Measurements from ENCODE around the gene OSBPL3.

DNA sequence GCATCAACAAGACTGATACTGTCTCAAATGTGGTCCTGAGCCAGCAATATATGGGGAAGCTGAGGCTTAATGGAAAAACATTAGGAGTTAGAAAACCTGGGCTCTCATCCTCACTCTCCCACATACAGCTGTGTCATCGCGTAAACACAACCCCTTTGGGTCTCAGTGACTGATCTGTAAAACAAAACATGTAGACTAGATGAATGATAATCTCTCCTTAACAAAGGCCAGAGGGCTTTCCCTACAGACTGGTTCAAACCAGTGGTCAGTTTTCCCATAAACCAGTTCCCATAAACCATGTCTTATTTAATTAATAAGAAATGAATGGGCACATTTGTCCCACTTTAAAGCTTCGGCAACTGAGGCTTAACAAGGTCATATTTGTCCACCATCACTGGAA, 48.1 kb downstream of the OSBPL3 start:
- TF ChIP-seq, protein P1, sequence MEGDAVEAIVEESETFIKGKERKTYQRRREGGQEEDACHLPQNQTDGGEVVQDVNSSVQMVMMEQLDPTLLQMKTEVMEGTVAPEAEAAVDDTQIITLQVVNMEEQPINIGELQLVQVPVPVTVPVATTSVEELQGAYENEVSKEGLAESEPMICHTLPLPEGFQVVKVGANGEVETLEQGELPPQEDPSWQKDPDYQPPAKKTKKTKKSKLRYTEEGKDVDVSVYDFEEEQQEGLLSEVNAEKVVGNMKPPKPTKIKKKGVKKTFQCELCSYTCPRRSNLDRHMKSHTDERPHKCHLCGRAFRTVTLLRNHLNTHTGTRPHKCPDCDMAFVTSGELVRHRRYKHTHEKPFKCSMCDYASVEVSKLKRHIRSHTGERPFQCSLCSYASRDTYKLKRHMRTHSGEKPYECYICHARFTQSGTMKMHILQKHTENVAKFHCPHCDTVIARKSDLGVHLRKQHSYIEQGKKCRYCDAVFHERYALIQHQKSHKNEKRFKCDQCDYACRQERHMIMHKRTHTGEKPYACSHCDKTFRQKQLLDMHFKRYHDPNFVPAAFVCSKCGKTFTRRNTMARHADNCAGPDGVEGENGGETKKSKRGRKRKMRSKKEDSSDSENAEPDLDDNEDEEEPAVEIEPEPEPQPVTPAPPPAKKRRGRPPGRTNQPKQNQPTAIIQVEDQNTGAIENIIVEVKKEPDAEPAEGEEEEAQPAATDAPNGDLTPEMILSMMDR (IDR thresholded peaks at IDR 0.05; ENCODE audit: low read depth, low read length), result no peak
- no peak for TF ChIP-seq POLR2A (IDR thresholded peaks at IDR 0.05; ENCODE audit: extremely low read depth, insufficient read length)
- TF ChIP-seq, protein P2, sequence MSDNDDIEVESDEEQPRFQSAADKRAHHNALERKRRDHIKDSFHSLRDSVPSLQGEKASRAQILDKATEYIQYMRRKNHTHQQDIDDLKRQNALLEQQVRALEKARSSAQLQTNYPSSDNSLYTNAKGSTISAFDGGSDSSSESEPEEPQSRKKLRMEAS (IDR thresholded peaks at IDR 0.05; ENCODE audit: low read depth, low read length), result no peak
